ENCODE measurements around the gene SULT2B1.
"Not testable (repeated sequence)": the region's sequence is repeated elsewhere in the genome, so short reads cannot be mapped to it uniquely, and the experiment has no call there.

Gene SULT2B1

DNA sequence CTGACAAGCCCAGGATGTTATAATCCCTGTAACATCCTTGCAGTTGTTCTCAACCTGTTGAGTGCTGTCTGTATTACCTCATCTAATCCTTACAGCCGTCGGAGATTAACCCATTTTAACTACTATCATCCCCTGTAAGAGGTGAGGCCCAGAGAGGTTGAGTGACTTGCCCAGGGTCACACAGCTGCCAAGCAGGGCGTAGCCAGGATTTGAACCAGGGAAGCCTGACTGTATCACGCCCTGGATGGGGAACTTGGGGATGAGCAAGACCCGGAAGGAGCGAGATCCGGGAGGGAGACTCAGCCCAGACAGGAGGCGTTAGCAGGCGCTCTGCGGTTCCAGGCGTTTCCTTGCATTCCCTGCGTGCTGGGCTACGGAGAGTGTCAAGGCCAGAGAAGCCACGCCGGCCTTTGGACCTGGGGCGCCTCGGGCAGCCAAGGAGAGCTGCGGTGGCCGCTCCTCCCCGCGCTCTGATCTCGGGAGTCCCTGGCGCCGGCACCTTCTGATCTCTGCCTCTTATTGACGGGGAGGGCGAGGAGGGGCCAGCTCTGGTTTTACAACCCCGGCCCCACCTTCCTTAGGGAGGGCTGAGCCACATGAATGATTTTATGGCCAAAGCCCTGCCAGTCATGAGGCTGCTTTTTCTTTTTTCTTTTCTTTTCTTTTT is 6.2 kb downstream of the SULT2B1 start:
- DNase-seq (ENCODE audit: low read depth) = peak; percentile 24

- no peak for DNase-seq (ENCODE audit: low read depth)
Observed at GRCh38 chr19:48560095-48560530, 8.1 kb downstream of the SULT2B1 start.

DNA sequence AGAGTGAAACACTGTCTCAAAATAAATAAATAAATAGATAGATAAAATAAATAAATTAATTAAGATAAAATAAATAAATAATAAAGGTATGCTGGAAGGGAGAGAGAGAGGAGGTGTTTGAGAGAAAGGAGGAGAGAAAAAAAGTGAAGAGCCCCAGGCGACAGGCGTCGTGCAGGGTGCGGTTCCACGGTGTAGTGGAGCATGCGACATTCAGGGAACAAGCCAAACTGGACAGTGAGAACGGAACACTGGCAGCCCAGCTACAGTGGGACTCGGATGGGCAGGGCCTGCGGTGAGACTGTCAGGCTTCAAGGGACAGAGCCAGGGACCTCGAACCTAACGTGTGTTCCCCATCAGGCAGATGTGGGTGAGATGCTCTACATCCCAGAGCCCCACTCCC is 9.4 kb downstream of the SULT2B1 start:
- DNase-seq (ENCODE audit: low read depth) = no peak

GRCh38 chr19:48565090-48565489 is 13.1 kb downstream of the SULT2B1 start:
- DNase-seq (ENCODE audit: low read depth) = no peak

- peak; percentile 70 for DNase-seq (ENCODE audit: low read depth)
Observed at GRCh38 chr19:48568345-48568886, 16.4 kb downstream of the SULT2B1 start.

GRCh38 chr19:48569814-48570213 is 17.8 kb downstream of the SULT2B1 start:
- no peak for DNase-seq (ENCODE audit: low read depth)

DNA sequence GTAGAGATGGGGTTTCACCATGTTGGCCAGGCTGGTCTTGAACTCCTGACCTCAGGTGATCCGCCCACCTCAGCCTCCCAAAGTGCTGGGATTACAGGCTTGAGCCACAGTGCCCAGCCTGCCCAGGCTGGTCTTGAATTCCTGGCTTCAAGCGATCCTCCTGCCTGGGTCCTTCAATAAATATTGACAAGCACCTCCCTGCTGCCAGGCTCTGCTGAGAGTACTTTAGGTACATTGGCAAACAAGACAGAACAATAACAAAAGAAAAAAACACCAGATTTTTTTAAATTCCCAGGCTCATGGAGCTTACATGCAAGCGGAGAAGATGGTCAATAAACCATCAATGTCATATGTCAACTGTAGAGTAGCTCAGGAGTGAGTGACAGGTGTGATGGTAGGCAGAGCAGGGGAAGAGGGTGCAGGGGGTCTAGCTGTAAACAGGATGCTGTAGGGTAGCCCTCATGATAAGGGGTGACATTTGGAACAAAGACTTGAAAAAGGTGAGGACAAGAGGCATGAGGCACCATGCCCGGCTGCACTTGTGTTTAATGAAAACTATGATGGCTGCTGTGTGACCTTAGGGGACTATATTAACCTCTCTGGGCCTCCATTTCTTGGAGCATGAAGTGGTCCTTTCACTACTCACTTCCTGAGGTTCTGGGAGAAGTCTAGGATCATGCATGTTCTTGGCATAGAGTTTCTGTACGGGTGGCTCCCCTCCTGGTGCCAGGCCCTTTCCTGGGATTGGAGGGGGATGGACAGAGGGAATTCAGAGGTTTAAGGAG is 19.6 kb downstream of the SULT2B1 start:
- no peak for DNase-seq (ENCODE audit: low read depth)

DNA sequence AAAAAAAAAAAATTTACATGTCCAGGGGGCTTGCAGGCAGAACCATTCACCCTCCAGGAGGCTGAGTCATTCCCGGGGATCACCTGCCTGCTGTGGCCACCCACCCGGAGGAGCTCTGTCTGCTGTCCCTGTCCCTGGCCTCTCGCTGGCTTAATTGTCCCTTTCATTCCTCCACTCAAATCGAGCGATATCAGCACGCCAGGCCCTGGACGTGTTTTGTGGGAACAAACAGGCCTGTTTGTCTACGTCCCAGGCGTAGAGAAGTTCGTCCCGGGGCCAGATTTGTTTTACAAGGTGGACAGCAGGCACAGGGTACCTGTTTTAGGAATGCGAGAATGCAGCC is 21.2 kb downstream of the SULT2B1 start:
- DNase-seq (ENCODE audit: low read depth) = no peak

- no peak for DNase-seq (ENCODE audit: low read depth)
Observed at GRCh38 chr19:48575931-48576622, 24.1 kb downstream of the SULT2B1 start.

- DNase-seq (ENCODE audit: low read depth) = not testable (repeated sequence)
Observed at GRCh38 chr19:48577908-48578307, 25.9 kb downstream of the SULT2B1 start.

DNA sequence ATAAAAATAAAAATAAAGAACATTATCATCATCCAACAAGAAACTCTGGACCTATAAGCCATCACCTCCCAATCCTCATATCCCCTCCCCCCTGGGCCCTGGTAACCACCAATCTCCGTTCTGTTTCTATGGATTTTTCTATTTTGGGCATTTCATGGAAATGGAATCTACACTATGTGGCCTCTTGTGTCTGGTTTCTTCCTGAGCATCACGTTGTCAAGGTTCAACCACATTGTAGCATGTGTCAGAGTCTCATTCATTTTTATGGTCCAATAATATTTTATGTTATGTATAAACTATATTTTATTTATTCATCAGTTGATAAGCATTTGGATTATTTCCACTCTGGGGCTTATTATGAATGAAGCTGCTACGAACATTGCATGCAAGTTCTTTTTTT is 26.9 kb downstream of the SULT2B1 start:
- no peak for DNase-seq (ENCODE audit: low read depth)

- DNase-seq (ENCODE audit: low read depth) = no peak
Observed at GRCh38 chr19:48582168-48582567, 30.2 kb downstream of the SULT2B1 start.

DNA sequence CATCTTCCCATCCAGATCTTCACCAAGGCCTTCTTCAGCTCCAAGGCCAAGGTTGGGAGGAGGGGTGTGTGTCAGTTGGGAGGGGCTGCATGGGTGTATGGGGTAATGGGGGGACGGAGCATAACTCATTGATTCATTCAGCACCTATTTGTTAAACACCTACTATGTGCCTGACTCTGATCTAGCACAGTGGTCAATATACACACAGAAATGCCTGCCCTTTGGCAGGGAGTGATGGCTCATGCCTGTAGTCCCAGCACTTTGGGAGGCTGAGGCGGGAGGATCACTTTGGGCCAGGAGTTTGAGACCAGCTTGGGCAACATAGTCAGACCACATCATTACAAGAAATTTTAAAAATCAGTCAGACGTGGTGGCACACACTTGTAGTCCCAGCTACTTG is 35.4 kb downstream of the SULT2B1 start:
- DNase-seq (ENCODE audit: low read depth) = no peak

DNA sequence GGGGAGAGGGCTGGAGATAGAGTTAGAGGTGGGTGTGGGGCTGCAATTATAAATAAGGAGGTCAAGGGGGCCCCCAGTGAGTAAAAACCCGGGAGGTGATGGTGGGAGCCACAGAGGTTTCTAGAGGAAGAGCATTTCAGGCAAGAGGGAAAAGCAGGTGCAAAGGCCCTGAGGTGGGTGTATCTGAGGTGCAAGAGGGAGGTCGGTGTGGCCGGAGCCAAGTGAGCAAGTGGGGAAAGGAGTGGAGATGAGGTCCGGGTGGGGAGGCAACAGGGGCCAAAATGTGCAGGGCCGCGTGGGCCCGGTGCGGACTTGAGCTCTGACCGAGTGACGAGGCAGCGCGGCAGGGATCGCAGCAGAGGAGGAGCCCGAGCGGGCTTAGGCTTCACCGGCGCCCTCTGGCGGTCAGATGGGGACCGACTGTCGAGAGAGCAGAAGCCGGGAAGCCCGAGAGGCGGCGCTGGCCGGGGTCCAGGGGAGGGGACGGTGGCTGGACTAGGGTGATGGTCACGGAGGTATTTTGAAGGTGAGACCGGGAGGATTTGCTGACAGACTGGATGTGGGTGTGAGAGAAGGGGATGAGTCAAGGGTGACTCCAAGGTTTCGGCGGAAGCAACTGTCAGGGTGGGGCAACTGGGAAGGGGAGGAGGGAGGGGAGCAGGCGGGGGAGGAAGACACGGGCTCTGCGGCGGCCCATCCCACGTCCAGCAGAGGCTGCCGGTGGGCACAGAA is 36.9 kb downstream of the SULT2B1 start:
- DNase-seq (ENCODE audit: low read depth) = no peak

- DNase-seq (ENCODE audit: low read depth) = no peak
Observed at GRCh38 chr19:48591021-48591420, 39.0 kb downstream of the SULT2B1 start.

DNA sequence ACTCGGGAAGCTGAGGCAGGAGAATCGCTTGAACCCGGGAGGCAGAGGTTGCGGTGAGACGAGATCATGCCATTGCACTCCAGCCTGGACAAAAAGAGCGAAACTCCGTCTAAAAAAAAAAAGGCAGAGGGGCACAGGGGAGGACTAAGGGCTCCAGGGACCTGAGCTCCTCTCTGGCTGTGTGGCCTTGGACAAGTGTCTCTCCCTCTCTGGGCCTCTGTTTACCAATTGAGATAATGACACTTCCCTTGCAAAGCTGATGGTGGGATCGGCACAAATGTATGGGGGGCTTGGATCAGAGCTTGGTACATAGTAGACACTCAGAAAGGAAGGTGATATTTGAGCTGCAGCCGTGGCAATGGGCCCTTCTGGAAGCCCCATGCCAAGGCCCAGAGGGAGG is 43.2 kb downstream of the SULT2B1 start:
- no peak for DNase-seq (ENCODE audit: low read depth)

- no peak for DNase-seq (ENCODE audit: low read depth)
Observed at GRCh38 chr19:48595833-48596232, 43.9 kb downstream of the SULT2B1 start.

DNA sequence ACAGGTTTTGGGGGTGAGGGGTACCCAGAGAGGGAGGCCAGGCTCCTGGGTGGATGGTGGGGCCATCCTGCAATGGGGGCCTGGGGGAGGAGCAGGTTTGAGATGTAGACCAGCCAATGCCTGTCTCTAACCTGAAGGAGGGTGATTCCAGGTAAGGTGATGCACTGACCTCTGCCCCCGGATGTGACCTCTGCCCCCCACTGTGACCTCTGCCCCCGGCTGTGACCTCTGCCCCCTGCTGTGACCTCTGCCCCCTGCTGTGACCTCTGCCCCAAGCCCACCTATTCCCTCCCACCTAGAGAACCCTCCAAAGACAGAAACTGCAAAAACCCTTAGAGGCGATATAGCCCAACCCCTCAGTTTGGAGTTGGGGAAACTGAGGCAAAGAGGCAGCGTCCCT is 44.3 kb downstream of the SULT2B1 start:
- no peak for DNase-seq (ENCODE audit: low read depth)

DNA sequence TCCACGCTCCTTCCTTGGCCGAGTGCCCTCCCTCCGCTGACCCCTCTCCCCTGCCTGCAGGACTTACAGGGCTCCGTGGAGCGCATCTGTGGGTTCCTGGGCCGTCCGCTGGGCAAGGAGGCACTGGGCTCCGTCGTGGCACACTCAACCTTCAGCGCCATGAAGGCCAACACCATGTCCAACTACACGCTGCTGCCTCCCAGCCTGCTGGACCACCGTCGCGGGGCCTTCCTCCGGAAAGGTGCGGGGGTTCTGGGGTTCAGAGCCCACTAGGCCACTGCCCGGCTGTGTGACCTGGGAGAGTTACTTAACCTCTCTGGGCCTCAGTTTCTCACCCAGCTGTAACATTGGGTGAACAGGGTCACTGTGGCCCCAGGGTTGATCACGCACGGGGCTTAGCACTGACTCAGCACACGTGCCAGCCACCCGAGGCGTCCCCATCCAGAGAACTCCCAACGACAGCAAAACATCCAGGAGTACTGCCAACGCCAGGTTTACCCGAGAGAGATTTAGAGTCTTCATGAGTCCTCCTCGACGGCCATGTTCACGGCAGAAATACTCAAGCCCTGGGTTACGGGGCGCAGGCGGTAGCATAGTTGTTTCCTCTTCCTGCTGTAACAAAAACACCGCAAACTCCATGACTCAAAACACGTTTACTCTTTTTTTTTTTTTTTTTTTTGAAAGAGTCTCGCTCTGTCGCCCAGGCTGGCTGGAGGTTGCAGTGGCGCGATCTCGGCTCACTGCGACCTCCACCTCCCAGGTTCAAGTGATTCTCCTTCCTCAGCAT is 44.9 kb downstream of the SULT2B1 start:
- DNase-seq (ENCODE audit: low read depth) = no peak

- no peak for DNase-seq (ENCODE audit: low read depth)
Observed at GRCh38 chr19:48598996-48599700, 47.2 kb downstream of the SULT2B1 start.

All from GM04503 (cell line).